GM21360 (cell line): ENCODE results near the gene CEP350.

Source experiments
- ATAC-seq: cut with Tn5 transposase; IDR thresholded peaks from one replicate; pipeline ENCODE4 v1.9.1; 2021; ENCODE audit warnings: mild to moderate bottlenecking, moderate library complexity; ENCODE audit not compliant: unreplicated experiment

CEP350 gene

GRCh38 chr1:180046674-180047073, 92.1 kb downstream of the CEP350 start:
- no peak for ATAC-seq

- no peak for ATAC-seq
Observed at GRCh38 chr1:180053594-180054567, 99.3 kb downstream of the CEP350 start.

GRCh38 chr1:180057883-180058396, 103.3 kb downstream of the CEP350 start:
- ATAC-seq, result no peak

GRCh38 chr1:180061019-180061418, 106.4 kb downstream of the CEP350 start:
- no peak for ATAC-seq

GRCh38 chr1:180062452-180062971, 107.9 kb downstream of the CEP350 start:
- no peak for ATAC-seq

GRCh38 chr1:180065408-180065807, 110.8 kb downstream of the CEP350 start:
- no peak for ATAC-seq

GRCh38 chr1:180066150-180066549, 111.5 kb downstream of the CEP350 start:
- no peak for ATAC-seq

GRCh38 chr1:180070286-180070685, 115.7 kb downstream of the CEP350 start:
- no peak for ATAC-seq

- ATAC-seq, result no peak
Observed at GRCh38 chr1:180071759-180072158, 117.1 kb downstream of the CEP350 start.

GRCh38 chr1:180080439-180080838, 125.8 kb downstream of the CEP350 start:
- ATAC-seq, result no peak

GRCh38 chr1:180081474-180081873, 126.9 kb downstream of the CEP350 start:
- ATAC-seq, result no peak

GRCh38 chr1:180083164-180083563, 128.6 kb downstream of the CEP350 start:
- no peak for ATAC-seq

- ATAC-seq, result no peak
Observed at GRCh38 chr1:180084867-180085266, 130.3 kb downstream of the CEP350 start.

- no peak for ATAC-seq
Observed at GRCh38 chr1:180085331-180085730, 130.7 kb downstream of the CEP350 start.

- ATAC-seq, result no peak
Observed at GRCh38 chr1:180092931-180093650, 138.5 kb downstream of the CEP350 start.

GRCh38 chr1:180094705-180095295, 140.2 kb downstream of the CEP350 start:
- no peak for ATAC-seq

GRCh38 chr1:180096584-180097325, 142.1 kb downstream of the CEP350 start:
- ATAC-seq, result no peak

- ATAC-seq, result no peak
Observed at GRCh38 chr1:180097326-180097605, 142.7 kb downstream of the CEP350 start.

- ATAC-seq, result no peak
Observed at GRCh38 chr1:180101411-180101810, 146.8 kb downstream of the CEP350 start.

- no peak for ATAC-seq
Observed at GRCh38 chr1:180103819-180104218, 149.2 kb downstream of the CEP350 start.

GRCh38 chr1:180112091-180112490, 157.5 kb downstream of the CEP350 start:
- no peak for ATAC-seq
